Endodermal cell (in vitro differentiated cells): ENCODE measurements around the gene MCM6. TPM values are rescaled to one million over a fixed set of nuclear protein-coding genes. Genes with fewer than 3 reads are reported as not detected.

Experiments
- DNase-seq: peaks from one replicate; pipeline ENCODE4 v3.0.0-alpha.2; 2017
- H3K27ac ChIP-seq: 2 replicates; pipeline ENCODE4 v1.5.1; 2013; ENCODE audit warnings: mild to moderate bottlenecking, low read depth, low read length, moderate library complexity
- H3K27me3 ChIP-seq: 2 replicates; pipeline ENCODE4 v1.6.1; 2013; ENCODE audit warnings: mild to moderate bottlenecking, low read length, moderate library complexity; ENCODE audit not compliant: insufficient read depth, control insufficient read depth, poor library complexity, severe bottlenecking
- H3K36me3 ChIP-seq: 2 replicates; pipeline ENCODE4 v1.7.0; 2013; ENCODE audit warnings: mild to moderate bottlenecking, low read length, moderate library complexity; ENCODE audit not compliant: control insufficient read depth, insufficient read depth
- H3K4me1 ChIP-seq: one replicate; pipeline ENCODE4 v1.7.0; 2013; ENCODE audit warnings: low read length; ENCODE audit not compliant: control insufficient read depth, insufficient read depth
- H3K4me3 ChIP-seq: 2 replicates; pipeline ENCODE4 v1.5.1; 2013; ENCODE audit warnings: mild to moderate bottlenecking, low read length, moderate library complexity
- H3K9ac ChIP-seq: 2 replicates; pipeline ENCODE4 v1.6.1; 2013; ENCODE audit warnings: mild to moderate bottlenecking, low read length, moderate library complexity; ENCODE audit not compliant: poor library complexity, severe bottlenecking; ENCODE audit errors: extremely low read depth
- H3K9me3 ChIP-seq: 2 replicates; pipeline ENCODE4 v1.6.1; 2013; ENCODE audit warnings: mild to moderate bottlenecking, low read length, moderate library complexity; ENCODE audit not compliant: control insufficient read depth
- H3K27ac Mint-ChIP-seq: 2 replicates; pipeline ENCODE4 v1.8.0; 2020; ENCODE audit warnings: mixed read lengths
- H3K27me3 Mint-ChIP-seq: 2 replicates; pipeline ENCODE4 v1.8.0; 2021; ENCODE audit warnings: mild to moderate bottlenecking, mixed read lengths; ENCODE audit not compliant: insufficient read depth
- H3K36me3 Mint-ChIP-seq: 2 replicates; pipeline ENCODE4 v1.8.0; 2020; ENCODE audit warnings: low read depth, mixed read lengths
- H3K4me1 Mint-ChIP-seq: 2 replicates; pipeline ENCODE4 v1.8.0; 2020; ENCODE audit warnings: mixed read lengths
- H3K4me3 Mint-ChIP-seq: 2 replicates; pipeline ENCODE4 v1.8.0; 2020; ENCODE audit warnings: mild to moderate bottlenecking, moderate library complexity, mixed read lengths
- H3K9me3 Mint-ChIP-seq: 2 replicates; pipeline ENCODE4 v1.8.0; 2020; ENCODE audit warnings: mild to moderate bottlenecking, mixed read lengths
- WGBS, 2 experiments: methylation state at CpG; one replicate each; pipeline versions ENCODE4 v1.1.5 to v1.1.7; 2013; ENCODE audit warnings: missing lambda C conversion rate in 2 of 2, mixed read lengths in 1 of 2; ENCODE audit not compliant: insufficient coverage in 1 of 2, insufficient read length in 1 of 2; 5-methylcytosine and 5-hydroxymethylcytosine counted together
- total RNA-seq, 2 donors: library from RNA; stranded (reverse); fragmentation: NEBNext Ultra II Directional in 1 of 2; extraction: Animal tissue kit (Norgen Biotek cat#: 25700) in 1 of 2; gene quantifications; 2 replicates in 1 of 2; 3 replicates in 1 of 2; pipeline ENCODE4 v1.2.1, GENCODE V29; 2021
- TF ChIP-seq, protein P1 (sequence below): fragments of 200-600 bp; sonication (generic); conservative IDR thresholded peaks from 2 replicates; pipeline ENCODE4 v1.5.0; 2021; ENCODE audit warnings: antibody characterized with exemption, mild to moderate bottlenecking

MCM6 gene
- total RNA-seq, 2 donors from 2014 or later, result 140 to 141 TPM

- WGBS, 2 experiments, result 88 to 91% methylated on average over 15 to 17 of the region's 17 CpGs
Observed at GRCh38 chr2:135850892-135851668, 25.2 kb downstream of the MCM6 start.

DNA sequence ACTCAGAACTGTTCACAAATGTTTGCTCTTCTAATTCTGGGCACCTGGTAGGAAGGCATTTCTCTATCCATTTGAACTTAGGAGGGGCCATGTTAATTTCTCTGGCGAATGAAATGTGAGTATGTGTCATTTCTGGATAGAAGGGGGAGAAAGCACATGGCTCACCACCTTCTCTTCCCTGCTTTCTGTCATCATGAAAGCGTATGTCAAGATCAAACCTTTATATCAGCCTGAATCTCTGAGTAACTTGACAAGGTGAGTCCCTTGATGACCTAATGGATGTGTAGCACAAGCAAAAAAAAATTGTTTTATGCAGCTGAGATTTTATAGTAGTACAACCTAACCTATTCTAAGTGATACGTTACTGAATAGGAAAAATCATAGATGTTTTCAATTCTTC is 27.2 kb downstream of the MCM6 start:
- Mint-ChIP-seq H3K27ac (peak overlapping the region; percentile 52), H3K36me3 (peaks cover 86% of the 10 kb centered on the region), H3K4me3 (no peak overlapping the region), H3K4me1 (peaks cover 4% of the 10 kb centered on the region), H3K27me3 (no peaks in the 10 kb centered on the region), H3K9me3 (no peaks in the 10 kb centered on the region)
- H3K27me3 ChIP-seq, result no peaks in the 10 kb centered on the region
- H3K9me3 ChIP-seq, result no peaks in the 10 kb centered on the region
- TF ChIP-seq, protein P1, sequence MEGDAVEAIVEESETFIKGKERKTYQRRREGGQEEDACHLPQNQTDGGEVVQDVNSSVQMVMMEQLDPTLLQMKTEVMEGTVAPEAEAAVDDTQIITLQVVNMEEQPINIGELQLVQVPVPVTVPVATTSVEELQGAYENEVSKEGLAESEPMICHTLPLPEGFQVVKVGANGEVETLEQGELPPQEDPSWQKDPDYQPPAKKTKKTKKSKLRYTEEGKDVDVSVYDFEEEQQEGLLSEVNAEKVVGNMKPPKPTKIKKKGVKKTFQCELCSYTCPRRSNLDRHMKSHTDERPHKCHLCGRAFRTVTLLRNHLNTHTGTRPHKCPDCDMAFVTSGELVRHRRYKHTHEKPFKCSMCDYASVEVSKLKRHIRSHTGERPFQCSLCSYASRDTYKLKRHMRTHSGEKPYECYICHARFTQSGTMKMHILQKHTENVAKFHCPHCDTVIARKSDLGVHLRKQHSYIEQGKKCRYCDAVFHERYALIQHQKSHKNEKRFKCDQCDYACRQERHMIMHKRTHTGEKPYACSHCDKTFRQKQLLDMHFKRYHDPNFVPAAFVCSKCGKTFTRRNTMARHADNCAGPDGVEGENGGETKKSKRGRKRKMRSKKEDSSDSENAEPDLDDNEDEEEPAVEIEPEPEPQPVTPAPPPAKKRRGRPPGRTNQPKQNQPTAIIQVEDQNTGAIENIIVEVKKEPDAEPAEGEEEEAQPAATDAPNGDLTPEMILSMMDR, result no peak
- H3K4me3 ChIP-seq, result no peak overlapping the region
- peaks cover 90% of the 10 kb centered on the region for H3K36me3 ChIP-seq
- peaks cover 3% of the 10 kb centered on the region for H3K4me1 ChIP-seq
- 95 to 100% methylated on average over 2 of the region's 3 CpGs for WGBS, 2 experiments
- no peak overlapping the region for H3K9ac ChIP-seq
- H3K27ac ChIP-seq, result no peak overlapping the region
- no peak for DNase-seq

More at GRCh38 chr2:135850892-135851668, 25.2 kb downstream of the MCM6 start:
- TF ChIP-seq, protein P1, result no peak
- no peak overlapping the region for H3K27ac ChIP-seq
- H3K27ac Mint-ChIP-seq, result no peak overlapping the region
- H3K9ac ChIP-seq, result no peak overlapping the region
- no peak overlapping the region for H3K4me3 ChIP-seq
- H3K4me1 ChIP-seq, result peaks cover 3% of the 10 kb centered on the region
- no peak overlapping the region for H3K4me3 Mint-ChIP-seq
- H3K9me3 ChIP-seq, result no peaks in the 10 kb centered on the region
- peaks cover 84% of the 10 kb centered on the region for H3K36me3 Mint-ChIP-seq
- peaks cover 4% of the 10 kb centered on the region for H3K4me1 Mint-ChIP-seq
- DNase-seq, result no peak
- H3K27me3 Mint-ChIP-seq, result no peaks in the 10 kb centered on the region
- H3K27me3 ChIP-seq, result no peaks in the 10 kb centered on the region
- no peaks in the 10 kb centered on the region for H3K9me3 Mint-ChIP-seq
- H3K36me3 ChIP-seq, result peaks cover 87% of the 10 kb centered on the region

- no peak overlapping the region for H3K4me3 ChIP-seq
- no peaks in the 10 kb centered on the region for H3K27me3 ChIP-seq
- no peak overlapping the region for H3K27ac ChIP-seq
- H3K9me3 ChIP-seq, result no peaks in the 10 kb centered on the region
- no peak overlapping the region for H3K9ac ChIP-seq
- peaks cover under 1% of the 10 kb centered on the region for H3K4me1 Mint-ChIP-seq
- no peak for DNase-seq
- no peak overlapping the region for H3K4me3 Mint-ChIP-seq
- peak overlapping the region; percentile 58 for H3K27ac Mint-ChIP-seq
- TF ChIP-seq, protein P1, result no peak
- 92 to 93% methylated on average over 4 to 5 of the region's 5 CpGs for WGBS, 2 experiments
- no peaks in the 10 kb centered on the region for H3K27me3 Mint-ChIP-seq
- peaks cover 92% of the 10 kb centered on the region for H3K36me3 ChIP-seq
- peaks cover 82% of the 10 kb centered on the region for H3K36me3 Mint-ChIP-seq
- no peaks in the 10 kb centered on the region for H3K9me3 Mint-ChIP-seq
- no peaks in the 10 kb centered on the region for H3K4me1 ChIP-seq
Observed at GRCh38 chr2:135845997-135846396, 30.2 kb downstream of the MCM6 start.
